PC-3 (cell line): ENCODE measurements around the gene CHTF18. TPM values are rescaled to one million over a fixed set of nuclear protein-coding genes. Genes with fewer than 3 reads are reported as not detected.

Experiments used
- ATAC-seq: fragments of 200-7000 bp; cut with Tn5 transposase; 2 replicates; pipeline ENCODE4 v1.9.1; 2020; ENCODE audit warnings: mild to moderate bottlenecking, moderate library complexity
- BruUV-seq: library from RNA; stranded (reverse); fragments of 400-500 nt; replicated peaks from 2 replicates; lab custom pipeline; 2021; lab: Mats Ljungman, UMichigan
- CTCF ChIA-PET: fragments of 300-600 bp; sonication (Branson Sonifier 250); formaldehyde crosslinking; loops from one replicate; lab custom pipeline; 2022; ENCODE audit warnings: antibody characterized with exemption; lab: Charles Lee
- POLR2A ChIA-PET: fragments of 300-600 bp; sonication (Branson Sonifier 250); formaldehyde crosslinking; loops from one replicate; lab custom pipeline; 2022; ENCODE audit warnings: antibody characterized with exemption; ENCODE audit not compliant: unreplicated experiment; lab: Charles Lee
- DNase-seq: peaks from one replicate; pipeline ENCODE4 v3.0.0-alpha.2; 2015
- H2AFZ ChIP-seq: fragments of 300-600 bp; sonication (generic); 2 replicates; pipeline ENCODE4 v1.6.0; 2016; ENCODE audit warnings: antibody characterized with exemption, low read length
- H3F3A ChIP-seq: fragments of 300-600 bp; sonication (generic); one replicate; pipeline ENCODE4 v1.6.0; 2017; ENCODE audit warnings: antibody characterized with exemption, low read length, control low read depth, mild to moderate bottlenecking; ENCODE audit not compliant: unreplicated experiment
- H3K27ac ChIP-seq: fragments of 300-600 bp; sonication (generic); 2 replicates; pipeline ENCODE4 v1.5.1; 2016; ENCODE audit warnings: mild to moderate bottlenecking, low read length
- H3K27me3 ChIP-seq: fragments of 300-600 bp; sonication (generic); 2 replicates; pipeline ENCODE4 v1.6.1; 2016; ENCODE audit warnings: low read length, mixed read lengths
- H3K36me3 ChIP-seq: fragments of 300-600 bp; sonication (generic); 2 replicates; pipeline ENCODE4 v1.6.1; 2016; ENCODE audit warnings: low read depth, mixed run types, low read length, mixed read lengths
- H3K4me1 ChIP-seq: fragments of 300-600 bp; sonication (generic); 2 replicates; pipeline ENCODE4 v1.5.1; 2016; ENCODE audit warnings: low read length; ENCODE audit not compliant: insufficient read depth
- H3K4me2 ChIP-seq: fragments of 300-600 bp; sonication (generic); 2 replicates; pipeline ENCODE4 v1.6.0; 2016; ENCODE audit warnings: low read length
- H3K4me3 ChIP-seq: fragments of 300-600 bp; sonication (generic); 2 replicates; pipeline ENCODE4 v1.5.1; 2016; ENCODE audit warnings: mild to moderate bottlenecking, low read length, mixed read lengths
- H3K79me2 ChIP-seq: fragments of 300-600 bp; sonication (generic); 2 replicates; pipeline ENCODE4 v1.6.1; 2017; ENCODE audit warnings: low read length, mixed read lengths
- H3K9ac ChIP-seq: fragments of 300-600 bp; sonication (generic); 2 replicates; pipeline ENCODE4 v1.6.0; 2016; ENCODE audit warnings: mild to moderate bottlenecking, low read length
- H3K9me2 ChIP-seq: fragments of 300-600 bp; sonication (generic); replicated peaks from 2 replicates; pipeline ENCODE4 v1.6.1; 2016; ENCODE audit warnings: mixed run types, low read length, mixed read lengths
- H3K9me3 ChIP-seq: fragments of 300-600 bp; sonication (generic); 2 replicates; pipeline ENCODE4 v1.6.1; 2016; ENCODE audit warnings: low read length, mixed read lengths
- H4K20me1 ChIP-seq: fragments of 300-600 bp; sonication (generic); 2 replicates; pipeline ENCODE4 v1.6.1; 2016; ENCODE audit warnings: low read length, mixed read lengths
- CTCF ChIP-seq: fragments of 300-600 bp; sonication (generic); conservative IDR thresholded peaks from 2 replicates; pipeline ENCODE4 v1.5.1; 2017; ENCODE audit warnings: antibody characterized with exemption, low read depth, mild to moderate bottlenecking, low read length
- EZH2 ChIP-seq: fragments of 300-600 bp; sonication (generic); IDR thresholded peaks from one replicate; pipeline ENCODE4 v1.6.1; 2017; ENCODE audit warnings: antibody characterized with exemption, mild to moderate bottlenecking, low read length; ENCODE audit not compliant: unreplicated experiment
- EZH2phosphoT487 ChIP-seq: fragments of 300-600 bp; sonication (generic); IDR thresholded peaks from 2 replicates; pipeline ENCODE4 v1.6.1; 2018; ENCODE audit warnings: mild to moderate bottlenecking, antibody characterized with exemption, low read length, borderline replicate concordance
- intact Hi-C: fragments of 100-400 bp; cut with micrococcal nuclease; formaldehyde crosslinking; loops from 2 replicates; pipeline ENCODE4 v1.9.0; 2023
- total RNA-seq: library from RNA; depleted of rRNA; stranded (reverse); fragments of >200 nt; gene quantifications from 2 replicates; pipeline ENCODE4 v1.2.3, GENCODE V29; 2014

CHTF18 gene
- total RNA-seq, 1 experiment from 2014 or later: 79.0 TPM

GRCh38 chr16:764184-764750, 24.2 kb upstream of the CHTF18 start:
- POLR2A ChIA-PET: no interaction called here
- Histone ChIP-seq H4K20me1 (no peaks in the 10 kb centered on the region), H2AFZ (no peak overlapping the region), H3K36me3 (no peaks in the 10 kb centered on the region), H3K4me1 (peaks cover 13% of the 10 kb centered on the region), H3K9me3 (no peaks in the 10 kb centered on the region), H3K27me3 (no peaks in the 10 kb centered on the region), H3K4me2 (no peak overlapping the region), H3K9me2 (no peaks in the 10 kb centered on the region), H3K9ac (no peak overlapping the region), H3K79me2 (no peaks in the 10 kb centered on the region), H3K27ac (no peak overlapping the region), H3F3A (no peaks in the 10 kb centered on the region), H3K4me3 (no peak overlapping the region)
- ATAC-seq (no peak), DNase-seq (no peak)
- BruUV-seq: no TSS peak
- CTCF ChIA-PET: no interaction called here
- intact Hi-C loops: no loop called here
- no peak for TF ChIP-seq EZH2
- no peak for TF ChIP-seq EZH2phosphoT487

GRCh38 chr16:764848-765487, 23.5 kb upstream of the CHTF18 start:
- H3K4me2 ChIP-seq: no peak overlapping the region
- no peaks in the 10 kb centered on the region for H3K9me2 ChIP-seq
- intact Hi-C loops: no loop called here
- H3K27ac ChIP-seq: no peak overlapping the region
- DNase-seq (no peak), ATAC-seq (no peak)
- H3F3A ChIP-seq: no peaks in the 10 kb centered on the region
- H3K9ac ChIP-seq: no peak overlapping the region
- H3K36me3 ChIP-seq: no peaks in the 10 kb centered on the region
- H3K79me2 ChIP-seq: no peaks in the 10 kb centered on the region
- H3K4me3 ChIP-seq: no peak overlapping the region
- no peaks in the 10 kb centered on the region for H4K20me1 ChIP-seq
- no peaks in the 10 kb centered on the region for H3K27me3 ChIP-seq
- no TSS peak for BruUV-seq
- CTCF ChIA-PET: no interaction called here
- no peak overlapping the region for H2AFZ ChIP-seq
- TF ChIP-seq EZH2 (no peak), CTCF (no peak), EZH2phosphoT487 (no peak)
- H3K9me3 ChIP-seq: no peaks in the 10 kb centered on the region
- H3K4me1 ChIP-seq: peaks cover 12% of the 10 kb centered on the region
- POLR2A ChIA-PET: no interaction called here

GRCh38 chr16:765488-765865, 22.9 kb upstream of the CHTF18 start:
- Histone ChIP-seq H3K4me2 (no peak overlapping the region), H2AFZ (no peak overlapping the region), H3K9ac (no peak overlapping the region), H3K79me2 (no peaks in the 10 kb centered on the region), H3K36me3 (no peaks in the 10 kb centered on the region), H3K9me3 (no peaks in the 10 kb centered on the region), H3K9me2 (no peaks in the 10 kb centered on the region), H3K4me3 (no peak overlapping the region), H3K4me1 (peaks cover 7% of the 10 kb centered on the region), H4K20me1 (no peaks in the 10 kb centered on the region), H3K27ac (no peak overlapping the region), H3K27me3 (no peaks in the 10 kb centered on the region), H3F3A (no peaks in the 10 kb centered on the region)
- intact Hi-C loops: no loop called here
- ATAC-seq (no peak), DNase-seq (no peak)
- TF ChIP-seq EZH2 (no peak), EZH2phosphoT487 (no peak), CTCF (no peak)
- ChIA-PET POLR2A (no interaction called here), CTCF (no interaction called here)
- BruUV-seq: no TSS peak
